Measurements from ENCODE around the gene PACSIN2.
"Not testable (repeated sequence)": the region's sequence is repeated elsewhere in the genome, so short reads cannot be mapped to it uniquely, and the experiment has no call there.

PACSIN2 gene

GRCh38 chr22:42919199-42919598 is 95.8 kb downstream of the PACSIN2 start:
- POLR2A ChIA-PET: interaction anchor here (1.3 kb wide), 1 partner anchor 10 kb away, joined by 4 read pairs; no protein-coding TSS in a partner anchor
- CTCF ChIA-PET: no interaction called here
- no peak for DNase-seq (ENCODE audit: extremely low spot score)
- TF ChIP-seq FOXM1 (IDR thresholded peaks at IDR 0.05; ENCODE audit: borderline replicate concordance): no peak
- TF ChIP-seq SUZ12 (IDR thresholded peaks at IDR 0.05): no peak
- no peak for TF ChIP-seq PKNOX1 (IDR thresholded peaks at IDR 0.05)
- no peak for TF ChIP-seq SP1 (IDR thresholded peaks at IDR 0.05)
- no peak for TF ChIP-seq FOXK2 (IDR thresholded peaks at IDR 0.05)
- TF ChIP-seq NFRKB (IDR thresholded peaks at IDR 0.05): no peak
- no peak for TF ChIP-seq ELF4 (IDR thresholded peaks at IDR 0.05)
- no peak for TF ChIP-seq BHLHE40 (IDR thresholded peaks at IDR 0.05; ENCODE audit: borderline replicate concordance)
- TF ChIP-seq ZNF384 (IDR thresholded peaks at IDR 0.05): no peak
- TF ChIP-seq HDGF (IDR thresholded peaks at IDR 0.05; ENCODE audit: borderline replicate concordance): no peak
- TF ChIP-seq L3MBTL2 (conservative IDR thresholded peaks at IDR 0.05): no peak
- TF ChIP-seq CTBP1 (IDR thresholded peaks at IDR 0.05; ENCODE audit: borderline replicate concordance): no peak
- no peak for TF ChIP-seq ARNT (IDR thresholded peaks at IDR 0.05)
- TF ChIP-seq FOXA1 (IDR thresholded peaks at IDR 0.05): no peak
- no peak for TF ChIP-seq LEF1 (IDR thresholded peaks at IDR 0.05; ENCODE audit: borderline replicate concordance)

GRCh38 chr22:42918500-42918899 is 96.4 kb downstream of the PACSIN2 start:
- TF ChIP-seq ZNF384 (IDR thresholded peaks at IDR 0.05) (no peak), ELF4 (IDR thresholded peaks at IDR 0.05) (no peak), FOXK2 (IDR thresholded peaks at IDR 0.05) (no peak), FOXA1 (IDR thresholded peaks at IDR 0.05) (no peak), TARDBP (IDR thresholded peaks at IDR 0.05) (no peak), BHLHE40 (IDR thresholded peaks at IDR 0.05; ENCODE audit: borderline replicate concordance) (no peak), L3MBTL2 (conservative IDR thresholded peaks at IDR 0.05) (no peak), PKNOX1 (IDR thresholded peaks at IDR 0.05) (no peak), SUZ12 (IDR thresholded peaks at IDR 0.05) (no peak), ARNT (IDR thresholded peaks at IDR 0.05) (no peak)
- POLR2A ChIA-PET: interaction anchor here (1.3 kb wide), 1 partner anchor 9 kb away, joined by 4 read pairs; no protein-coding TSS in a partner anchor
- CTCF ChIA-PET: no interaction called here

GRCh38 chr22:42917358-42917757 is 97.6 kb downstream of the PACSIN2 start:
- CTCF ChIA-PET; POLR2A ChIA-PET; DNase-seq (ENCODE audit: extremely low spot score): not testable (repeated sequence)

More at GRCh38 chr22:42918500-42918899, 96.4 kb downstream of the PACSIN2 start:
- no peak for DNase-seq (ENCODE audit: extremely low spot score)

GRCh38 chr22:42915980-42916765 is 98.8 kb downstream of the PACSIN2 start:
- ChIA-PET CTCF (interaction anchor here (0.6 kb wide), 2 partner anchors 30 to 162 kb away, joined by 3 read pairs; no protein-coding TSS in a partner anchor), POLR2A (no interaction called here)
- no peak for DNase-seq (ENCODE audit: extremely low spot score)
- TF ChIP-seq FOXA1 (IDR thresholded peaks at IDR 0.05) (no peak), PKNOX1 (IDR thresholded peaks at IDR 0.05) (no peak), NFRKB (IDR thresholded peaks at IDR 0.05) (no peak), TARDBP (IDR thresholded peaks at IDR 0.05) (no peak), BHLHE40 (IDR thresholded peaks at IDR 0.05; ENCODE audit: borderline replicate concordance) (no peak), SP1 (IDR thresholded peaks at IDR 0.05) (no peak), L3MBTL2 (conservative IDR thresholded peaks at IDR 0.05) (no peak), SUZ12 (IDR thresholded peaks at IDR 0.05) (no peak), HDGF (IDR thresholded peaks at IDR 0.05; ENCODE audit: borderline replicate concordance) (no peak), FOXK2 (IDR thresholded peaks at IDR 0.05) (no peak), ZNF384 (IDR thresholded peaks at IDR 0.05) (no peak), CTBP1 (IDR thresholded peaks at IDR 0.05; ENCODE audit: borderline replicate concordance) (no peak), LEF1 (IDR thresholded peaks at IDR 0.05; ENCODE audit: borderline replicate concordance) (no peak), ELF4 (IDR thresholded peaks at IDR 0.05) (no peak), FOXM1 (IDR thresholded peaks at IDR 0.05; ENCODE audit: borderline replicate concordance) (no peak), ARNT (IDR thresholded peaks at IDR 0.05) (no peak)

- ChIA-PET POLR2A (no interaction called here), CTCF (no interaction called here)
- TF ChIP-seq FOXM1 (IDR thresholded peaks at IDR 0.05; ENCODE audit: borderline replicate concordance): no peak
- TF ChIP-seq FOXK2 (IDR thresholded peaks at IDR 0.05): no peak
- TF ChIP-seq LEF1 (IDR thresholded peaks at IDR 0.05; ENCODE audit: borderline replicate concordance): no peak
- TF ChIP-seq FOXA1 (IDR thresholded peaks at IDR 0.05): no peak
- no peak for TF ChIP-seq ZNF384 (IDR thresholded peaks at IDR 0.05)
- TF ChIP-seq ELF4 (IDR thresholded peaks at IDR 0.05): no peak
- no peak for TF ChIP-seq CTBP1 (IDR thresholded peaks at IDR 0.05; ENCODE audit: borderline replicate concordance)
- no peak for TF ChIP-seq PKNOX1 (IDR thresholded peaks at IDR 0.05)
- no peak for TF ChIP-seq SUZ12 (IDR thresholded peaks at IDR 0.05)
- TF ChIP-seq TARDBP (IDR thresholded peaks at IDR 0.05): no peak
- TF ChIP-seq SP1 (IDR thresholded peaks at IDR 0.05): no peak
- TF ChIP-seq L3MBTL2 (conservative IDR thresholded peaks at IDR 0.05): no peak
- TF ChIP-seq BHLHE40 (IDR thresholded peaks at IDR 0.05; ENCODE audit: borderline replicate concordance): no peak
- no peak for TF ChIP-seq HDGF (IDR thresholded peaks at IDR 0.05; ENCODE audit: borderline replicate concordance)
- TF ChIP-seq NFRKB (IDR thresholded peaks at IDR 0.05): no peak
- TF ChIP-seq ARNT (IDR thresholded peaks at IDR 0.05): no peak
- no peak for DNase-seq (ENCODE audit: extremely low spot score)
These were observed 100.4 kb downstream of the PACSIN2 start for GRCh38 chr22:42914511-42915076.

Measured in HEK293T (cell line).